ENCODE measurements around the gene OLA1.

GRCh38 chr2:174149530-174149929 lies 98.8 kb downstream of the OLA1 start:
- TF ChIP-seq, protein P1, sequence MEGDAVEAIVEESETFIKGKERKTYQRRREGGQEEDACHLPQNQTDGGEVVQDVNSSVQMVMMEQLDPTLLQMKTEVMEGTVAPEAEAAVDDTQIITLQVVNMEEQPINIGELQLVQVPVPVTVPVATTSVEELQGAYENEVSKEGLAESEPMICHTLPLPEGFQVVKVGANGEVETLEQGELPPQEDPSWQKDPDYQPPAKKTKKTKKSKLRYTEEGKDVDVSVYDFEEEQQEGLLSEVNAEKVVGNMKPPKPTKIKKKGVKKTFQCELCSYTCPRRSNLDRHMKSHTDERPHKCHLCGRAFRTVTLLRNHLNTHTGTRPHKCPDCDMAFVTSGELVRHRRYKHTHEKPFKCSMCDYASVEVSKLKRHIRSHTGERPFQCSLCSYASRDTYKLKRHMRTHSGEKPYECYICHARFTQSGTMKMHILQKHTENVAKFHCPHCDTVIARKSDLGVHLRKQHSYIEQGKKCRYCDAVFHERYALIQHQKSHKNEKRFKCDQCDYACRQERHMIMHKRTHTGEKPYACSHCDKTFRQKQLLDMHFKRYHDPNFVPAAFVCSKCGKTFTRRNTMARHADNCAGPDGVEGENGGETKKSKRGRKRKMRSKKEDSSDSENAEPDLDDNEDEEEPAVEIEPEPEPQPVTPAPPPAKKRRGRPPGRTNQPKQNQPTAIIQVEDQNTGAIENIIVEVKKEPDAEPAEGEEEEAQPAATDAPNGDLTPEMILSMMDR (IDR thresholded peaks at IDR 0.05), result no peak
- TF ChIP-seq FOSL2 (IDR thresholded peaks at IDR 0.05; ENCODE audit: borderline replicate concordance, low read depth) (no peak), MXI1 (IDR thresholded peaks at IDR 0.05; ENCODE audit: low read depth, low read length) (no peak)
